ENCODE data around the gene PLCL1. TPM values are rescaled to one million over a fixed set of nuclear protein-coding genes. Genes with fewer than 3 reads are reported as not detected.

PLCL1 gene
- total RNA-seq, 1 experiment from 2014 or later, result 1.6 TPM

DNA sequence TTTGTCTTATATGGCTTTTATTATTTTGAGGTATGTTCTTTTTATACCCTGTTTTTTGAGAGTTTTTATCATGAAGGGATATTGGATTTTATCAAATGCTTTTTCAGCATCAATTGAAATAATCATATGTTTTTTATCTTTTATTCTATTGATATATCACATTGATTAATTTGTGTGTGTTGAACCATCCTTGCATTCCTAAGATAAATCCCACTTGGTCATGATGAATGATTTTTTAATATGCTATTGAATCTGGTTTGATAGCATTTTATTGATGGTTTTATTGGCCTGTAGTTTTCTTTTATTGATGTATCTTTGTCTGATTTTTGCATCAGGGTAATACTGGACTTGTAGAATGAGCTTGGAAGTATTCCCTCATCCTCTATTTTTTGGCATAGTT is 160.3 kb downstream of the PLCL1 start:
- Mint-ChIP-seq H3K27ac (ENCODE audit: unreplicated experiment) (no peak overlapping the region), H3K4me3 (ENCODE audit: unreplicated experiment) (no peak overlapping the region), H3K4me1 (ENCODE audit: low read depth, unreplicated experiment) (no peaks in the 10 kb centered on the region), H3K36me3 (ENCODE audit: insufficient read depth, unreplicated experiment) (no peaks in the 10 kb centered on the region), H3K27me3 (ENCODE audit: insufficient read depth, unreplicated experiment) (no peaks in the 10 kb centered on the region), H3K9me3 (ENCODE audit: unreplicated experiment) (peaks cover 19% of the 10 kb centered on the region)
- no peak overlapping the region for H3K4me3 ChIP-seq (ENCODE audit: low read depth, low read length)
- TF ChIP-seq, protein P1, sequence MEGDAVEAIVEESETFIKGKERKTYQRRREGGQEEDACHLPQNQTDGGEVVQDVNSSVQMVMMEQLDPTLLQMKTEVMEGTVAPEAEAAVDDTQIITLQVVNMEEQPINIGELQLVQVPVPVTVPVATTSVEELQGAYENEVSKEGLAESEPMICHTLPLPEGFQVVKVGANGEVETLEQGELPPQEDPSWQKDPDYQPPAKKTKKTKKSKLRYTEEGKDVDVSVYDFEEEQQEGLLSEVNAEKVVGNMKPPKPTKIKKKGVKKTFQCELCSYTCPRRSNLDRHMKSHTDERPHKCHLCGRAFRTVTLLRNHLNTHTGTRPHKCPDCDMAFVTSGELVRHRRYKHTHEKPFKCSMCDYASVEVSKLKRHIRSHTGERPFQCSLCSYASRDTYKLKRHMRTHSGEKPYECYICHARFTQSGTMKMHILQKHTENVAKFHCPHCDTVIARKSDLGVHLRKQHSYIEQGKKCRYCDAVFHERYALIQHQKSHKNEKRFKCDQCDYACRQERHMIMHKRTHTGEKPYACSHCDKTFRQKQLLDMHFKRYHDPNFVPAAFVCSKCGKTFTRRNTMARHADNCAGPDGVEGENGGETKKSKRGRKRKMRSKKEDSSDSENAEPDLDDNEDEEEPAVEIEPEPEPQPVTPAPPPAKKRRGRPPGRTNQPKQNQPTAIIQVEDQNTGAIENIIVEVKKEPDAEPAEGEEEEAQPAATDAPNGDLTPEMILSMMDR (IDR thresholded peaks at IDR 0.05; ENCODE audit: insufficient read depth in 1 of 2, low read depth in 1 of 2, low read length in 1 of 2, severe bottlenecking in 1 of 2, unreplicated experiment in 1 of 2), result no peak
- no peaks in the 10 kb centered on the region for H3K36me3 ChIP-seq (ENCODE audit: control insufficient read depth, insufficient read depth, low read length)
- intact Hi-C loops (cut with micrococcal nuclease; ENCODE audit: unreplicated experiment), result no loop called here
- H3K27me3 ChIP-seq (replicated peaks; ENCODE audit: control insufficient read depth, insufficient read depth, low read length), result no peaks in the 10 kb centered on the region
- no peaks in the 10 kb centered on the region for H3K4me1 ChIP-seq
- ChIA-PET CTCF (no interaction called here), POLR2A (no interaction called here)
- DNase-seq, result no peak
- no peaks in the 10 kb centered on the region for H3K9me3 ChIP-seq
- BruUV-seq (replicated peaks), result no TSS peak

DNA sequence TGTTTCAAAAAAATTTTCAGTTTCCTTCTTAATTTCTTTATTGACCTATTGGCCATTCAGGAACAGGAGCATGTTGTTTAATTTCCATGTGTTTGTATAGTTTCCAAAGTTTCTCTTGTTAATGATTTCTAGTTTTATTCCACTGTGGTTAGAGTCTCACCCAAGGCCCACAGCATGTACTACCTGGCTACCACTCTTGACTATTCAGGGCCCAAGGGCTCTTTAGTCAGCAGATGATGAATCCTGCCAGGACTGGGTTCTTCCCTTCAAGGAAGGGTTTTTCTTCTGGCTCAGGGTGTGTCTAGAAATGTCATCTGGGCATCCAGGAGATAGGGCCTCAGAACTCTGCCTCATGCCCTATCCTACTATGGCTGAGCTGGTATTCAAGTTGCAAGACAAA is 161.4 kb downstream of the PLCL1 start:
- POLR2A ChIA-PET, result no interaction called here

DNA sequence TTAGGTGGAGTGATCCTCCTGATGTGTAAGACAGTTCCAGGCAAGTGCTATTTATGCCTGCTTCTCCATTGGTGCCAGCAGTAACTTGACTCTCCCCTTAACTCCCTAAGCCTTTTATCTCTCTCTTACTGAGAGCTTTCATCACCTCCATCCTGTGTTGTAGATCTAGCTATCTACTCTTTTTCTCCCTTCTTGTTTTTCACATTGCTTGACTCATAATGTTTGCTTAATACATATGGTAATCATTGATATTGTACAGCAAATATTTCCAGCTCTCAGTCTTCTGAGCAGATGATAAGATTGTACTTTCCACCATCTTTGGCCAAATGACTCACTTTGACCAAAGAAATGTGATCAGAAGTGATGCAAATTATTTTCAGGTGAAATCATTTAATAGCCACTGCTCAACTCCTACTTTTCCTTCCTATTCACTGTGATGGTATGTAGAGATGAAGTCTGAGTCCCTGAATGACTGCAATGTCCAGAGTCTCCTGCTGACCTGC is 165.0 kb downstream of the PLCL1 start:
- Histone ChIP-seq H3K36me3 (ENCODE audit: control insufficient read depth, insufficient read depth, low read length) (no peaks in the 10 kb centered on the region), H3K4me3 (ENCODE audit: low read depth, low read length) (no peak overlapping the region), H3K9me3 (no peaks in the 10 kb centered on the region), H3K4me1 (no peaks in the 10 kb centered on the region), H3K27me3 (replicated peaks; ENCODE audit: control insufficient read depth, insufficient read depth, low read length) (no peaks in the 10 kb centered on the region)
- intact Hi-C loops (cut with micrococcal nuclease; ENCODE audit: unreplicated experiment), result no loop called here
- Mint-ChIP-seq H3K4me3 (ENCODE audit: unreplicated experiment) (no peak overlapping the region), H3K36me3 (ENCODE audit: insufficient read depth, unreplicated experiment) (no peaks in the 10 kb centered on the region), H3K27ac (ENCODE audit: unreplicated experiment) (no peak overlapping the region), H3K4me1 (ENCODE audit: low read depth, unreplicated experiment) (no peaks in the 10 kb centered on the region), H3K9me3 (ENCODE audit: unreplicated experiment) (peaks cover 15% of the 10 kb centered on the region), H3K27me3 (ENCODE audit: insufficient read depth, unreplicated experiment) (peaks cover 5% of the 10 kb centered on the region)
- TF ChIP-seq, protein P1 (IDR thresholded peaks at IDR 0.05; ENCODE audit: insufficient read depth in 1 of 2, low read depth in 1 of 2, low read length in 1 of 2, severe bottlenecking in 1 of 2, unreplicated experiment in 1 of 2), result no peak
- POLR2A ChIA-PET, result no interaction called here
- DNase-seq, result no peak
- CTCF ChIA-PET, result no interaction called here
- no TSS peak for BruUV-seq (replicated peaks)

More for the DNA sequence above, 161.4 kb downstream of the PLCL1 start:
- Mint-ChIP-seq H3K4me1 (ENCODE audit: low read depth, unreplicated experiment) (no peaks in the 10 kb centered on the region), H3K9me3 (ENCODE audit: unreplicated experiment) (peaks cover 19% of the 10 kb centered on the region), H3K36me3 (ENCODE audit: insufficient read depth, unreplicated experiment) (no peaks in the 10 kb centered on the region), H3K27me3 (ENCODE audit: insufficient read depth, unreplicated experiment) (no peaks in the 10 kb centered on the region), H3K27ac (ENCODE audit: unreplicated experiment) (no peak overlapping the region), H3K4me3 (ENCODE audit: unreplicated experiment) (no peak overlapping the region)
- TF ChIP-seq, protein P1 (IDR thresholded peaks at IDR 0.05; ENCODE audit: insufficient read depth in 1 of 2, low read depth in 1 of 2, low read length in 1 of 2, severe bottlenecking in 1 of 2, unreplicated experiment in 1 of 2), result no peak
- Histone ChIP-seq H3K4me1 (no peaks in the 10 kb centered on the region), H3K36me3 (ENCODE audit: control insufficient read depth, insufficient read depth, low read length) (no peaks in the 10 kb centered on the region), H3K27me3 (replicated peaks; ENCODE audit: control insufficient read depth, insufficient read depth, low read length) (no peaks in the 10 kb centered on the region), H3K9me3 (no peaks in the 10 kb centered on the region), H3K4me3 (ENCODE audit: low read depth, low read length) (no peak overlapping the region)
- CTCF ChIA-PET, result no interaction called here
- intact Hi-C loops (cut with micrococcal nuclease; ENCODE audit: unreplicated experiment), result no loop called here
- BruUV-seq (replicated peaks), result no TSS peak
- DNase-seq, result no peak
